Eye (tissue), 1 donor: ENCODE results near the gene CASP5.

Source experiments
- DNase-seq: peaks from one replicate; pipeline ENCODE4 v3.0.0-alpha.2; 2015

CASP5 gene

DNA sequence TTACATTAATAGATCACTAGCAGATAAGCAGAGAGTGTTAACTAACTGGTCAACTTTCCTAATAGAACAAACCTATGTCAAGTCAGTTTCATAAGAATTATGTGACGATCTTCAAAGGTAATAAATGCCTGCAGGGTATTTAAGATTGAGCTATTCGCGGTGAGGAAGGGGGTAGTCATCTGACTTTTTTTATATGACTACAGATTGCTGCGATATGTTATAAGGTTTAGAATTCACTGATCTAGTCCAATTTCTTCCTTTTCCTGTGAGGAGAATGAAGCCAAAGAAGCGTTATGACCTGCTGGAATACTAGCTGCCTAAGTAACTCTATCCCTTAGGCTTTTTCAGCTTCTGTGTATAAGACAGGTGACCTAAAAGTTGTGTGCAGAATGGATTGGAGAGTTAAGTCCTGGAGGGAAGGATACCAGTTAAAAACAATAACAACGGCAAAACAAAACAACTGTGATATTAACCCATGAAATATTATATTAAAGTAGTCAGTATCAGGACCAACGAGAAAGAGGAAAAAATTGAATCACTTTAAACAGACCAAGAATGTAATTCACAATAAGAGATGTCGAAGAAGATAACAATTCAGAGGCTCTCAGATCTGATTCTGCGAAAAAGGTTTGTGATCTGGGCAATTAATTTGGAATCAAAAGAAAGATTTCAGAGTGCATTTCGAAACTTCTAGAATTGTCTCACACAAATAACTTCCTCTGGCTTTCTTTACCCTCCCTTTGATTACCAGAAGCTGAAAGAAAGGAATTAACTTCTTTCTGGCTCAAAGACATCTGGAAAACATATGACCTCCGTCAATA is 55.2 kb downstream of the CASP5 start:
- DNase-seq = no peak

DNA sequence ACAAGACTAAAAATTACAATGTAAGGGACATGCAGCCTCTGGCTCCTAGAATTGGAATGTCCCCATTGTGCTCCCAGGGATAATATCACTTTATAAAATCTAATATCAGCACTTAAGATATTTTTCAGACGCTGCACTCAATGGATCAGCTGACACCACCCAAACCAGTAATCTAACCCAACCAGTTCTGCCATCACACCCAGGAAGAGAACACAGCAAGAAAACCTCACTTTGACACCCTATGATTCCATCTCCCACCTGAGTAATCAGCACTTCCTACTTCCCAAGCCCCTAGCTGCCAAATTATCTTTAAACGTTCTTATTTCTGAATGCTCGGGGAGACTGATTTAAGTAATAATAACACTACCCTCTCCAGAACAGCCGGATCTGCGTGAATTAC is 57.2 kb downstream of the CASP5 start:
- DNase-seq = no peak

DNA sequence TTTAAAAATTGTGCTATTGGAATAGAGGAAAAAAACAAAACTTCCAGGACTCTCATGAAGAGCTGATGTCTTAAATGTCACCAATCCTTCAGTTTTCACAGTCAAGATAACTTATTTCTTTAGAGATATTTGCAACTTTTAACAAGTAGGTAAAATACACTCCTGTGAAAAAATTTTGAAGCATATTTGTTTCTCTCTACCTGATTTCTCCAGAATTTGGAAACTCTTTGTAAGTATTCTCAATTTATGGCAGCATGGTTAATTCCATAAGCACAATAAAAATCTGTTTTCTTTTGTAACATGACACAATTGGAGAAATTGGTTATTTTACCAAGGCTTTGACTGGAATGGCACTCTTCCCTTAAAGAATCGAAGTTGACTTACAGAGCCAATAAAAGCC is 58.7 kb downstream of the CASP5 start:
- DNase-seq = no peak

DNA sequence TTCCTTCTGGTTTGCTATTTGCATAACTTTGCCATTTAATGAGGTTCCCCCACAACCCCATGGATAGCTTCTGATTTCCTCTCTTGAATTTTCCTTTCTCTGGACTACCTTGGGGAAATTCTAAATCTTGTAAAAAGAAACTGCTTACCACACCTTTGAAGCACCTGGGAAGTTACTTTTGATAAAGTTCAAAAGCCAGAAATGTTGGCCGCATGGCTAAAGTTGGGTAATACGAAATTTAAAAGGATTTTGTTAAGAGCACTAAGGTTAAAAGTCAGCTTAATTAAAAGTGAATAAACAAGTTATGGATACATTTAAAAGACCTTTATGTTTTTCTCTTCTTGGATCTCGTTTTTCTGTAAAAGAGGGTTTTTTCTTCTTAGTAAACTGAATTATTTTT is 60.1 kb downstream of the CASP5 start:
- DNase-seq = no peak

DNA sequence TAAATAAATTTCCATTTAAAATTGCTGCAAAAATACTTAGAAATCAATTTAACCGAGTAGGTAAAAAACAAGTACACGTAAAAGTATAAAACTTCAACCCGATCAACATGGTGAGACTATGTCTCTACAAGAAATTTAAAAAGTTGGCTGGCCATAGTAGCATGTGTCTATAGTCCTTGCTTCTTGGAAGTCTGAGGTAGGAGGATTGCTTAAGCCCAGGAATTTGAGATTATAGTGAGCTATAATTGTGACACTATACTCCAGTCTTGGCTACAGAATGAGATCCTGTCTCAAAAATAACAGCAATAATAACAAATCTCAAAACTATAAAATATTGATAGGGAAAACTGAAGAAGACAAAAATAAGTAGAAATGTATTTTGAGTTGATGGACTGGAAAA is 65.7 kb downstream of the CASP5 start:
- DNase-seq = no peak

DNA sequence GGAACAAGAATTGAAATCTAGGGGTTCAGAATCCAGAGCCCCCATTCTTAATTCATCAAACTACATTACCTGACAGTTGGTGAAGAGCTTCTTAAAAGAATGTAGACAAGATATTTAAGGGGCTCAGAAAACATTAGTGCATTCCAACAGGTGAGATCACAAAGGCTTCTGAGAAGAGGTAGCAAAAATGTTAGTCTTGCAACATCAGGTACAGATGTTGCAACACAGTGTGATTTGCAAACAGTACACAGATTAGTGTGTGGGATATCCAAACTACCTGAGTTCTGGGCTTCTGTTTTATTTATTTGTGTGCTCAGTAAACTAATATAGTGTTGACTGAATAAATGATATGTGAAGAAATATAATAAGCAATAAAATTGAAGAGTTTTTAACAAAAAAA is 66.4 kb downstream of the CASP5 start:
- DNase-seq = no peak

DNA sequence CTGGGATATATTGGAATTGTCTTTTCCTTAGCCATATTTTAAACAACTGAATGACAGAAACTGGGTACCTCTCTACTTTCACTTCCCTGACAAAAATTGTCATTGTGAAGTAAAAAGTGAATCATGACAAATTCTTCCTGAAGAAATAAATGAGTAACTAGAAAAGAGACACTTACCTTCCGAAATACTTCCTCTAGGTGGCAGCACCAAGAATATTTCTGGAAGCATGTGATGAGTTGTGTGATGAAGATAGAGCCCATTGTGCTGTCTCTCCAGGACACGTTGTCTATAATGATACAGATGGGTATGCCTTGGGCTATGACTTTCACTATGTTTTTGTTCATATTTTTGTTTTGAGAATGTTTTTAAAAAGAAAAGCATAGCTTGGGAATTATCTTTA is 76.1 kb downstream of the CASP5 start:
- DNase-seq = no peak
